Thyroid gland (tissue), 4 donors: ENCODE data around the gene RNF11. TPM values are rescaled to one million over a fixed set of nuclear protein-coding genes. Genes with fewer than 3 reads are reported as not detected.

ENCODE experiments used
- DNase-seq, 2 donors: peaks; one replicate each; pipeline ENCODE4 v3.0.0-alpha.2; 2019
- H3K27ac ChIP-seq, 3 donors: fragments of 200-600 bp; sonication (generic); 1 replicate in 2 of 3; 2 replicates in 1 of 3; pipeline ENCODE4 v1.5.1; 2016 to 2019; ENCODE audit warnings: mild to moderate bottlenecking in 1 of 3, moderate library complexity in 1 of 3
- H3K27me3 ChIP-seq: fragments of 200-600 bp; sonication (generic); one replicate; pipeline ENCODE4 v1.5.1; 2019
- H3K36me3 ChIP-seq, 2 donors: fragments of 200-600 bp; sonication (generic); one replicate each; pipeline ENCODE4 v1.5.1; 2016 to 2019
- H3K4me1 ChIP-seq, 2 donors: fragments of 200-600 bp; sonication (generic); one replicate each; pipeline ENCODE4 v1.5.1; 2017 to 2019
- H3K4me3 ChIP-seq, 3 donors: fragments of 200-600 bp; sonication (generic); replicated peaks in 1 of 3; 1 replicate in 2 of 3; 2 replicates in 1 of 3; pipeline ENCODE4 v1.5.1; 2016; ENCODE audit warnings: mild to moderate bottlenecking in 1 of 3
- H3K9me3 ChIP-seq: fragments of 200-600 bp; sonication (generic); one replicate; pipeline ENCODE4 v1.5.1; 2017
- POLR2A ChIP-seq, 2 donors: fragments of 450-650 bp; IDR thresholded peaks; one replicate each; pipeline ENCODE4 v1.6.1; 2017; ENCODE audit warnings: antibody characterized with exemption in 2 of 2, mild to moderate bottlenecking in 2 of 2, moderate library complexity in 1 of 2
- WGBS, 2 donors: methylation state at CpG; one replicate each; pipeline ENCODE4 v1.1.5; 2017; 5-methylcytosine and 5-hydroxymethylcytosine counted together
- intact Hi-C: fragments of 100-400 bp; cut with DNase I; formaldehyde crosslinking; loops from one replicate; pipeline ENCODE4 v1.15.1; 2023
- total RNA-seq, 4 donors: library from RNA; depleted of rRNA; stranded (reverse); fragments of >200 nt; gene quantifications; one replicate each; pipeline ENCODE4 v1.2.3, GENCODE V29; 2016
- TF ChIP-seq, protein P1 (sequence below), 6 experiments: fragments of 200-600 bp in 3 of 6; fragments of 450-650 bp in 3 of 6; sonication (generic) in 3 of 6; IDR thresholded peaks; one replicate each; pipeline ENCODE4 v1.5.1; 2016 to 2019; ENCODE audit warnings: antibody characterized with exemption in 6 of 6, mild to moderate bottlenecking in 2 of 6, inconsistent platforms in 1 of 6, moderate library complexity in 1 of 6

RNF11 gene
- total RNA-seq, 4 donors from 2014 or later: 113 to 134 (median 115) TPM

DNA sequence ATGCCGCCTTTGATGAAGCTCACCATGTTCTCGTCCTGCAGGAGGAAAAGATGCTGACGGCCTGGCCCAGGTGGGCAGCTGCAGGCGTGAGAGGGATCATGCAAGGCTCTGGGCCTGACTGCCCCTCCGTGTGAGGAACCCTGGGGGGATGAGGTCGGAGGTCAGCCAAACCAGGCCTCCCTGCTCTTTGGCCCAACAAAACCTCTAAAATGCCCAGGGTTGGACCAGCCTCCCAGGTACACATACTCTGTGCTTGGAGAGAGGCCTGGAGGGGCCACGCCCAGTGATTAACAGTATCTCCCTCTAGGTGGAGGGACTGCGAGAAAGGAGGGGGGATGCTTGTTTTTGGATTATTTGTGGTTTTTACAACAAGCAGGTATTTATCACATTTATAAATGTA lies 73.2 kb downstream of the RNF11 start:
- no peak for DNase-seq
- no peak overlapping the region for H3K27ac ChIP-seq
- H3K9me3 ChIP-seq: no peaks in the 10 kb centered on the region
- intact Hi-C loops: no loop called here
- H3K36me3 ChIP-seq: no peaks in the 10 kb centered on the region
- H3K27me3 ChIP-seq: no peaks in the 10 kb centered on the region
- no peak overlapping the region for H3K4me3 ChIP-seq
- no peak for TF ChIP-seq POLR2A (IDR thresholded peaks at IDR 0.05)
- TF ChIP-seq, protein P1, sequence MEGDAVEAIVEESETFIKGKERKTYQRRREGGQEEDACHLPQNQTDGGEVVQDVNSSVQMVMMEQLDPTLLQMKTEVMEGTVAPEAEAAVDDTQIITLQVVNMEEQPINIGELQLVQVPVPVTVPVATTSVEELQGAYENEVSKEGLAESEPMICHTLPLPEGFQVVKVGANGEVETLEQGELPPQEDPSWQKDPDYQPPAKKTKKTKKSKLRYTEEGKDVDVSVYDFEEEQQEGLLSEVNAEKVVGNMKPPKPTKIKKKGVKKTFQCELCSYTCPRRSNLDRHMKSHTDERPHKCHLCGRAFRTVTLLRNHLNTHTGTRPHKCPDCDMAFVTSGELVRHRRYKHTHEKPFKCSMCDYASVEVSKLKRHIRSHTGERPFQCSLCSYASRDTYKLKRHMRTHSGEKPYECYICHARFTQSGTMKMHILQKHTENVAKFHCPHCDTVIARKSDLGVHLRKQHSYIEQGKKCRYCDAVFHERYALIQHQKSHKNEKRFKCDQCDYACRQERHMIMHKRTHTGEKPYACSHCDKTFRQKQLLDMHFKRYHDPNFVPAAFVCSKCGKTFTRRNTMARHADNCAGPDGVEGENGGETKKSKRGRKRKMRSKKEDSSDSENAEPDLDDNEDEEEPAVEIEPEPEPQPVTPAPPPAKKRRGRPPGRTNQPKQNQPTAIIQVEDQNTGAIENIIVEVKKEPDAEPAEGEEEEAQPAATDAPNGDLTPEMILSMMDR (IDR thresholded peaks at IDR 0.05): no peak
- peaks cover 0 to 5% of the 10 kb centered on the region in 2 donors for H3K4me1 ChIP-seq
- WGBS, 2 donors: 85 to 88% methylated on average over 8 of the region's 8 CpGs

DNA sequence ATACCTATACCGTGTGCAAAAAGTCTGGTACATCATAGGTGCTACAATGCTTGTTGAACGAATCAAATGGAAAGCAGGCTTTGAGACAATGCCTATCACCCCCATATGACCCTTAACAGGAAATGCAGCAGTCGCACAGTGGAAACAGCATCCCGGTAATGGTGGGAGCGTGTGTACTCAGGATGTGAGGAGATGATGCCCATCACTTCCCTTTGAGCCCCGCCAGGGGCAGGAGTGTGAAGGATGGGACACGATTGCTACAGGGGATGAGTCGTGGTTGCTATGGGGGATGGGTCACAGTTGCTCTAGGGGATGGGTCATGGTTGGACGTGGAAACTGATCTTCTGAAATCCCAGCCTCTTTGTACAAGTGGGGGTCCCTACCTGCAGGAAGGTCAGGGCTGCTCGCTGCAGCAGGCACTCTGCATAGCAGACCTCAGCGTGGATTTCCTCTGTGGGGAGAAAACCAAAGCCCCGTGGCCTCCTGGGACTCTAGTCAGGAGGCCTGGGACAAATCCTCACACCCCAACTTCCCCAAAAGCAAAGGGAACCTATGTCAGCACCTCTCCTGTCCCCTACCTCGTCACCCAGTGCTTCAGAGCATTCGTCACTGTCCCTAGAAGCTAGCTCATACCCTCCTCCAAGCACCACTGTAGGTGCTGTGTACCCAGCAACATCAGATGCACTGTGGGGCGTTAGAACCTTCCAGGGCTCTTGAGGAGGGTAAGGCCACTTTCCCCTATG lies 75.0 kb downstream of the RNF11 start:
- TF ChIP-seq, protein P1 (IDR thresholded peaks at IDR 0.05): no peak
- TF ChIP-seq POLR2A (IDR thresholded peaks at IDR 0.05): no peak
- 75 to 78% methylated on average over 15 of the region's 15 CpGs for WGBS, 2 donors

DNA sequence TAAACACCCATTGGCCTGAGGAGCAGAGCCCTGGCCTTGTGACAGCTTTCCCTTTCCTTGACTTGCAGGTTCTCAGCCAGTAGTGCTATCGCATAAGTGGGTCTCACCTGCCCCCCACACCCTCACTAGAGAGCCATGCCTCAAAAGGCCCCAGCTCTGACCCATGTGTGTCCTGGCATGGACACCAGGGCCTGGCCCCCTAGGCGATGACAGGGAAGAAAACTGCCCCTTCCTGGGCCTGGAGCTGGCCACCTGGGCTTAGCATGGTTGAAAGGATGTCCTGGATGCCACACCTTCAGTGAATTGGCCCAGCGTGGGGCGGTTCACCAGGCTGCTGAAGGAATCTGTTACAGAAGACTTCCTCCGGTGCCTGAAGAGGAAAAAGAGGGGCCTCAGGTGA lies 75.8 kb downstream of the RNF11 start:
- Histone ChIP-seq H3K4me3 (no peak overlapping the region), H3K27me3 (no peaks in the 10 kb centered on the region), H3K27ac (no peak overlapping the region), H3K9me3 (no peaks in the 10 kb centered on the region), H3K36me3 (no peaks in the 10 kb centered on the region), H3K4me1 (peaks cover 0 to 14% of the 10 kb centered on the region in 2 donors)
- no peak for TF ChIP-seq POLR2A (IDR thresholded peaks at IDR 0.05)
- TF ChIP-seq, protein P1 (IDR thresholded peaks at IDR 0.05): no peak
- intact Hi-C loops: no loop called here
- 91 to 94% methylated on average over 5 of the region's 5 CpGs for WGBS, 2 donors
- DNase-seq: no peak

More for the DNA sequence above, 75.0 kb downstream of the RNF11 start:
- no peak overlapping the region for H3K4me3 ChIP-seq
- peaks cover 0 to 14% of the 10 kb centered on the region in 2 donors for H3K4me1 ChIP-seq
- H3K27ac ChIP-seq: no peak overlapping the region
- H3K9me3 ChIP-seq: no peaks in the 10 kb centered on the region
- no peak for DNase-seq
- intact Hi-C loops: no loop called here
- no peaks in the 10 kb centered on the region for H3K27me3 ChIP-seq
- no peaks in the 10 kb centered on the region for H3K36me3 ChIP-seq

DNA sequence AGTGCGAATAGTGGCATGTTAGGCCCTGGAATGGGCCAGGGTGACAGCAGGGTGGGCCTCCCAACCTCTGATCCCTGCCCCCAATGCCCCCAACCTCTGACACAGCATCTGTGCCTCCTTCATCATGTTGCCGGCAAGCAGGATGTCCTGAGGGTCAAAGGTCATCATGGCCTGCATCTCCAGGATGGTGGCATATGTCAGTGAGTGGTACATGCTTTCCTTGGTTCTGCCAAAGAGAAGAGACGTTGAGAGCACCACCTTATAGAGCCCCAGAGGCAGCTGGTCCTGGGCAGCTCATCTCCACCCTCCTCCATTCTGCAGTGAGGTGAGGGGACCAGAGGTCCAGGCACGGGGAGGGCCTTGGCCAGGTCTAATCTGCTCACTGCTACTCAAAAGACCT lies 76.6 kb downstream of the RNF11 start:
- Histone ChIP-seq H3K9me3 (no peaks in the 10 kb centered on the region), H3K36me3 (no peaks in the 10 kb centered on the region), H3K27me3 (no peaks in the 10 kb centered on the region), H3K27ac (no peak overlapping the region), H3K4me3 (no peak overlapping the region), H3K4me1 (peaks cover 0 to 14% of the 10 kb centered on the region in 2 donors)
- intact Hi-C loops: no loop called here
- 88 to 92% methylated on average over 4 of the region's 4 CpGs for WGBS, 2 donors
- TF ChIP-seq POLR2A (IDR thresholded peaks at IDR 0.05): no peak
- TF ChIP-seq, protein P1 (IDR thresholded peaks at IDR 0.05): no peak
- DNase-seq: no peak

DNA sequence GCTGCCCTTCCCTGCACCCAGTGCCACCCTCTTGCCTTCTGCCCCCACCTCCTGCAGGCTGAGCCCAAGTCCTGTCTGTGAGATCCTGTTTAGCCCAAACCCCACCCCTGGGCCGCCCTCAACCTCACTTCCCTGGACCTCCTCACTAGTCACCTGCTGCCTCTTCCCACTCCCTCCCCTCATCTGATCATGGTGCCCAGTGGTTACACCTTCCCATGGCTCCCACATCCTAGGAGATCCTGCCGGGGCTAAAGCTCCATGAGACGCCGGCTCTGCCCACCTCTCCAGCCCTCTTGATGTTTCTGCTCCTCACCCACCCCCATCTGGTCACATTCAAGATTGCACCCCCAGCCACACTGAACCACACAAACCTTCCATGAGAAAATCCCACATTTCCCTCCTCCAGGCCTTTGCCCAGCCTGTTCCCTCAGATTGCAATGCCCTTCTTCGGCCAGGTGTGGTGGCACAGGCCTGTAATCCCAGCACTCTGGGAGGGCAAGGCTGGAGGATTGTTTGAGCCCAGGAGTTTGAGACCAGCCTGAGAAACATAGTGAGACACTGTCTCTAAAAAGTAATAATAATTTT lies 77.3 kb downstream of the RNF11 start:
- intact Hi-C loops: no loop called here
- H3K36me3 ChIP-seq: no peaks in the 10 kb centered on the region
- H3K27ac ChIP-seq: no peak overlapping the region

More for the DNA sequence above, 77.3 kb downstream of the RNF11 start:
- no peak overlapping the region for H3K4me3 ChIP-seq
- DNase-seq: no peak
- peaks cover 0 to 14% of the 10 kb centered on the region in 2 donors for H3K4me1 ChIP-seq
- H3K9me3 ChIP-seq: no peaks in the 10 kb centered on the region
- WGBS, 2 donors: 87 to 97% methylated on average over 5 of the region's 5 CpGs
- H3K27me3 ChIP-seq: no peaks in the 10 kb centered on the region
- TF ChIP-seq, protein P1 (IDR thresholded peaks at IDR 0.05): peak in 1 of 6 experiments; percentile 4
- TF ChIP-seq POLR2A (IDR thresholded peaks at IDR 0.05): no peak
